Keratinocyte (primary cell): ENCODE measurements around the gene PIGW. TPM values are rescaled to one million over a fixed set of nuclear protein-coding genes. Genes with fewer than 3 reads are reported as not detected.

Experiments used
- DNase-seq: peaks from one replicate; pipeline ENCODE4 v3.0.0-alpha.2; 2011; ENCODE audit warnings: low read depth, missing footprints, low spot score
- FAIRE-seq: peaks from 2 replicates; lab custom pipeline; 2011; peaks lifted over from hg19 to GRCh38; lab: Jason Lieb, UNC
- H2AFZ ChIP-seq: 2 replicates; pipeline ENCODE4 v1.6.0; 2012; ENCODE audit warnings: low read length, control low read depth, inconsistent platforms; ENCODE audit not compliant: control insufficient read depth
- H3K27ac ChIP-seq: 2 replicates; pipeline ENCODE4 v1.5.1; 2011; ENCODE audit warnings: low read length; ENCODE audit not compliant: control insufficient read depth, insufficient read depth
- H3K27me3 ChIP-seq: 3 replicates; pipeline ENCODE4 v1.6.0; 2011; ENCODE audit warnings: low read length; ENCODE audit not compliant: control insufficient read depth, insufficient read depth; ENCODE audit errors: extremely low read depth
- H3K36me3 ChIP-seq, 2 experiments: 2 replicates in 1 of 2; 3 replicates in 1 of 2; pipeline ENCODE4 v1.5.1; 2011; ENCODE audit warnings: low read length in 2 of 2, mild to moderate bottlenecking in 1 of 2; ENCODE audit not compliant: control insufficient read depth in 2 of 2, insufficient read depth in 2 of 2; ENCODE audit errors: extremely low read depth in 1 of 2
- H3K4me1 ChIP-seq: 3 replicates; pipeline ENCODE4 v1.5.1; 2011; ENCODE audit warnings: low read length; ENCODE audit not compliant: control insufficient read depth, insufficient read depth; ENCODE audit errors: extremely low read depth
- H3K4me2 ChIP-seq: 3 replicates; pipeline ENCODE4 v1.6.0; 2011; ENCODE audit warnings: low read depth, low read length; ENCODE audit not compliant: control insufficient read depth, insufficient read depth; ENCODE audit errors: extremely low read depth
- H3K4me3 ChIP-seq, 3 experiments: fragments of 200-600 bp in 1 of 3; sonication (generic) in 1 of 3; 2 replicates in 2 of 3; 3 replicates in 1 of 3; pipeline ENCODE4 v1.5.1; 2011 to 2016; ENCODE audit warnings: low read length in 3 of 3, mild to moderate bottlenecking in 3 of 3, control low read depth in 2 of 3, inconsistent platforms in 1 of 3, low read depth in 1 of 3, mixed read lengths in 1 of 3, mixed run types in 1 of 3, moderate library complexity in 1 of 3; ENCODE audit not compliant: control insufficient read depth in 2 of 3, insufficient read depth in 2 of 3; ENCODE audit errors: extremely low read depth in 1 of 3
- H3K79me2 ChIP-seq: 2 replicates; pipeline ENCODE4 v1.6.0; 2012; ENCODE audit warnings: low read length; ENCODE audit not compliant: control insufficient read depth, insufficient read depth
- H3K9ac ChIP-seq: 3 replicates; pipeline ENCODE4 v1.6.0; 2011; ENCODE audit warnings: low read length; ENCODE audit not compliant: control insufficient read depth, insufficient read depth; ENCODE audit errors: extremely low read depth
- H3K9me1 ChIP-seq: 3 replicates; pipeline ENCODE4 v1.6.0; 2011; ENCODE audit warnings: low read length; ENCODE audit not compliant: control insufficient read depth, insufficient read depth; ENCODE audit errors: extremely low read depth
- H3K9me3 ChIP-seq: 2 replicates; pipeline ENCODE4 v1.5.1; 2012; ENCODE audit warnings: low read depth, low read length; ENCODE audit not compliant: control insufficient read depth
- H4K20me1 ChIP-seq: 3 replicates; pipeline ENCODE4 v1.6.0; 2011; ENCODE audit warnings: low read length; ENCODE audit not compliant: control insufficient read depth, insufficient read depth; ENCODE audit errors: extremely low read depth
- EZH2 ChIP-seq: IDR thresholded peaks from one replicate; pipeline ENCODE4 v1.6.1; 2012; ENCODE audit warnings: inconsistent platforms, mild to moderate bottlenecking, low read length, moderate library complexity
- dilution Hi-C: fragments of 300-500 bp; cut with MboI; formaldehyde crosslinking; loops from one replicate; pipeline ENCODE4 v1.7.0; 2020; ENCODE audit warnings: low sequenced_read_pairs; ENCODE audit not compliant: extremely low pct_ligation_motif_present
- polyA plus RNA-seq, 5 experiments: library from polyadenylated mRNA; depleted of rRNA in 3 of 5; stranded (reverse) in 3 of 5; stranded (forward) in 1 of 5; unstranded in 1 of 5; fragments of >200 nt; gene quantifications; 1 replicate in 1 of 5; 2 replicates in 3 of 5; 3 replicates in 1 of 5; pipeline versions ENCODE4 v1.2.1 to v1.2.3, GENCODE V29; 2011 to 2012; ENCODE audit warnings: missing spikeins in 2 of 5, low read depth in 1 of 5, low replicate concordance in 1 of 5
- small RNA-seq, 3 experiments: library from RNA; depleted of rRNA; stranded (forward); fragments of <200 nt; gene quantifications; one replicate each; pipeline ENCODE3, GENCODE V24; 2012; ENCODE audit warnings: low read depth in 3 of 3, low replicate concordance in 1 of 3; ENCODE audit not compliant: insufficient read length in 3 of 3
- TF ChIP-seq, protein P1 (sequence below), 3 experiments: IDR thresholded peaks in 1 of 3; conservative IDR thresholded peaks in 1 of 3; optimal IDR thresholded peaks in 1 of 3; 2 replicates in 2 of 3; 3 replicates in 1 of 3; pipeline versions ENCODE3 to v1.5.1; 2011; ENCODE audit warnings: low read length in 3 of 3, mild to moderate bottlenecking in 3 of 3, moderate library complexity in 2 of 3, control low read depth in 1 of 3, inconsistent platforms in 1 of 3; ENCODE audit not compliant: insufficient read depth in 2 of 3; ENCODE audit errors: extremely low read depth in 1 of 3

PIGW gene
- polyA plus RNA-seq, 1 donor (not counting 4 experiments of a cell fraction or from before 2014, with no cell fraction given), result 9.8 TPM

DNA sequence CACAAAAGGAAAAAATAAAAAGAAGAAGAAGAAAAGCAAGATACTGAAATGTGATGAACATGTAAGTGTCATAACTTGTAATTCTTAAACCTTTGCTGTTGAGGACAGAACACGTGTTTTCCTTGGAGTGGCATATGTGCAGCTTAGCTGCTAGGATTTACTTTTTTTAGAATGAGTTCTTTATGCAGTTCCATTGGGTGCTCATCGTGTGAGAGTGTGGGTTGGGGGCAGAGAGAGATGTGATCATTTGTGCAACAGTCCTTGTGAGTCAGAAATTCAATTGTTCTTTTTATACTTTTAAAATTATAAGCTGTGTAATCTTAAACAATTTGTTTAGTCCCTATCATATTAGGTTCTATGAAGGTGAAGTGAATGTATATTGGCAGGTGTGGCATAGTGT, 51.4 kb downstream of the PIGW start:
- Histone ChIP-seq H3K9ac (no peak overlapping the region), H4K20me1 (no peaks in the 10 kb centered on the region), H3K9me3 (no peaks in the 10 kb centered on the region), H3K36me3 (peaks cover 21 to 36% of the 10 kb centered on the region in 2 experiments), H3K79me2 (peaks cover 5% of the 10 kb centered on the region), H2AFZ (no peak overlapping the region), H3K4me2 (no peak overlapping the region), H3K9me1 (no peaks in the 10 kb centered on the region), H3K4me3 (no peak overlapping the region), H3K27me3 (no peaks in the 10 kb centered on the region), H3K4me1 (no peaks in the 10 kb centered on the region), H3K27ac (no peak overlapping the region)
- no peak for FAIRE-seq
- TF ChIP-seq, protein P1, sequence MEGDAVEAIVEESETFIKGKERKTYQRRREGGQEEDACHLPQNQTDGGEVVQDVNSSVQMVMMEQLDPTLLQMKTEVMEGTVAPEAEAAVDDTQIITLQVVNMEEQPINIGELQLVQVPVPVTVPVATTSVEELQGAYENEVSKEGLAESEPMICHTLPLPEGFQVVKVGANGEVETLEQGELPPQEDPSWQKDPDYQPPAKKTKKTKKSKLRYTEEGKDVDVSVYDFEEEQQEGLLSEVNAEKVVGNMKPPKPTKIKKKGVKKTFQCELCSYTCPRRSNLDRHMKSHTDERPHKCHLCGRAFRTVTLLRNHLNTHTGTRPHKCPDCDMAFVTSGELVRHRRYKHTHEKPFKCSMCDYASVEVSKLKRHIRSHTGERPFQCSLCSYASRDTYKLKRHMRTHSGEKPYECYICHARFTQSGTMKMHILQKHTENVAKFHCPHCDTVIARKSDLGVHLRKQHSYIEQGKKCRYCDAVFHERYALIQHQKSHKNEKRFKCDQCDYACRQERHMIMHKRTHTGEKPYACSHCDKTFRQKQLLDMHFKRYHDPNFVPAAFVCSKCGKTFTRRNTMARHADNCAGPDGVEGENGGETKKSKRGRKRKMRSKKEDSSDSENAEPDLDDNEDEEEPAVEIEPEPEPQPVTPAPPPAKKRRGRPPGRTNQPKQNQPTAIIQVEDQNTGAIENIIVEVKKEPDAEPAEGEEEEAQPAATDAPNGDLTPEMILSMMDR (optimal IDR thresholded peaks at IDR 0.05 in 1 of 3, IDR thresholded peaks at IDR 0.05 in 1 of 3, conservative IDR thresholded peaks at IDR 0.05 in 1 of 3; ENCODE audit: extremely low read depth in 1 of 3, insufficient read depth in 2 of 3, low read length in 3 of 3), result no peak
- no peak for TF ChIP-seq EZH2
- dilution Hi-C loops, result no loop called here
- no peak for DNase-seq

Small RNAs within 50 kb of the gene (small RNA-seq; reads per million reads assigned to genes)
- gene RNA5SP439, result 0 reads per million in 3 experiments

Other genes with a start within 250 kb of the PIGW start
- gene TBC1D3G, start 211.1 kb upstream of the PIGW start, polyA plus RNA-seq, result not detected in 3 replicates
- not detected in 3 replicates for gene TBC1D3H, start 146.6 kb upstream of the PIGW start, polyA plus RNA-seq
- 48.5 to 72.4 TPM (median 51.8 TPM) in 3 replicates for gene ZNHIT3, start 48.3 kb upstream of the PIGW start, polyA plus RNA-seq
- 47.9 to 59.4 TPM (median 49.7 TPM) in 3 replicates for gene MYO19, start 119 bp upstream of the PIGW start, polyA plus RNA-seq
- gene GGNBP2, start 9.9 kb downstream of the PIGW start, polyA plus RNA-seq, result 73.0 to 95.5 TPM (median 84.9 TPM) in 3 replicates
- gene DHRS11, start 56.9 kb downstream of the PIGW start, polyA plus RNA-seq, result 11.0 to 14.3 TPM (median 11.4 TPM) in 3 replicates
- 3.7 to 5.4 TPM (median 3.8 TPM) in 3 replicates for gene MRM1, start 66.6 kb downstream of the PIGW start, polyA plus RNA-seq